Testis (tissue), 3 donors: Measurements from ENCODE around the gene RERE. TPM values are rescaled to one million over a fixed set of nuclear protein-coding genes. Genes with fewer than 3 reads are reported as not detected.

Experiments used
- DNase-seq: peaks from one replicate; pipeline ENCODE4 v3.0.0-alpha.2; 2019
- H3K27ac ChIP-seq, 2 donors: fragments of 200-600 bp; sonication (generic); one replicate each; pipeline ENCODE4 v1.5.1; 2019
- H3K27me3 ChIP-seq: fragments of 200-600 bp; sonication (generic); one replicate; pipeline ENCODE4 v1.5.1; 2019
- H3K36me3 ChIP-seq: fragments of 200-600 bp; sonication (generic); one replicate; pipeline ENCODE4 v1.5.1; 2017; ENCODE audit warnings: low read depth; ENCODE audit errors: missing control alignments
- H3K4me1 ChIP-seq: fragments of 200-600 bp; sonication (generic); one replicate; pipeline ENCODE4 v1.5.1; 2019
- H3K4me3 ChIP-seq, 2 donors: fragments of 200-600 bp; sonication (generic); one replicate each; pipeline ENCODE4 v1.5.1; 2017 to 2019
- H3K9me3 ChIP-seq: fragments of 200-600 bp; sonication (generic); one replicate; pipeline ENCODE4 v1.5.1; 2017
- CTCF ChIP-seq, 3 experiments: fragments of 450-650 bp in 2 of 3; fragments of 200-600 bp in 1 of 3; sonication (generic) in 1 of 3; IDR thresholded peaks; one replicate each; pipeline ENCODE4 v1.5.1; 2016 to 2019; ENCODE audit warnings: antibody characterized with exemption in 3 of 3, mild to moderate bottlenecking in 2 of 3, moderate library complexity in 1 of 3
- POLR2A ChIP-seq: fragments of 450-650 bp; IDR thresholded peaks from one replicate; pipeline ENCODE4 v1.6.1; 2017; ENCODE audit warnings: antibody characterized with exemption, mild to moderate bottlenecking, moderate library complexity
- WGBS, 2 donors: methylation state at CpG; one replicate each; pipeline ENCODE4 v1.1.5; 2018; 5-methylcytosine and 5-hydroxymethylcytosine counted together
- intact Hi-C: fragments of 100-400 bp; cut with DNase I; formaldehyde crosslinking; loops from one replicate; pipeline ENCODE4 v1.15.1; 2023; ENCODE audit warnings: low total_unique reads
- polyA plus RNA-seq: library from polyadenylated mRNA; stranded (reverse); fragments of 350-450 nt; fragmentation: Illumina TruSeq; extraction: RNeasy Lipid Tissue Mini Kit (QIAGEN cat#74804); gene quantifications from one replicate; pipeline ENCODE4 v1.2.3, GENCODE V29; 2014; ENCODE audit warnings: low read depth, low replicate concordance; ENCODE audit not compliant: insufficient read depth
- total RNA-seq, 2 donors: library from RNA; depleted of rRNA; stranded (reverse); fragments of >200 nt; gene quantifications; one replicate each; pipeline ENCODE4 v1.2.3, GENCODE V29; 2016

RERE gene
- total and polyA plus RNA-seq, 3 donors from 2014 or later = 90.8 to 229 (median 203) TPM

- Histone ChIP-seq H3K27ac (no peak overlapping the region), H3K4me1 (peaks cover 4% of the 10 kb centered on the region), H3K27me3 (no peaks in the 10 kb centered on the region), H3K36me3 (no peaks in the 10 kb centered on the region), H3K4me3 (no peak overlapping the region), H3K9me3 (no peaks in the 10 kb centered on the region)
- DNase-seq = peak; percentile 23
- WGBS, 2 donors = 50 to 77% methylated on average over 4 of the region's 4 CpGs
- TF ChIP-seq CTCF (IDR thresholded peaks at IDR 0.05) (no peak), POLR2A (no peak)
- intact Hi-C loops = no loop called here
Measured at GRCh38 chr1:8763888-8764287, 53.6 kb downstream of the RERE start.

GRCh38 chr1:8754993-8755392, 62.4 kb downstream of the RERE start:
- no peaks in the 10 kb centered on the region for H3K27me3 ChIP-seq
- no peak for DNase-seq
- TF ChIP-seq POLR2A (no peak), CTCF (IDR thresholded peaks at IDR 0.05) (no peak)
- intact Hi-C loops = no loop called here
- no peaks in the 10 kb centered on the region for H3K9me3 ChIP-seq
- 82 to 90% methylated on average over 2 of the region's 2 CpGs for WGBS, 2 donors
- H3K27ac ChIP-seq = no peak overlapping the region
- H3K4me3 ChIP-seq = no peak overlapping the region
- peaks cover 4% of the 10 kb centered on the region for H3K4me1 ChIP-seq
- H3K36me3 ChIP-seq = no peaks in the 10 kb centered on the region

GRCh38 chr1:8754247-8754650, 63.2 kb downstream of the RERE start:
- TF ChIP-seq POLR2A (no peak), CTCF (IDR thresholded peaks at IDR 0.05) (no peak)
- WGBS, 2 donors = 41 to 48% methylated on average over 1 of the region's 1 CpG
- Histone ChIP-seq H3K4me3 (no peak overlapping the region), H3K9me3 (no peaks in the 10 kb centered on the region), H3K27me3 (no peaks in the 10 kb centered on the region), H3K27ac (no peak overlapping the region), H3K36me3 (no peaks in the 10 kb centered on the region), H3K4me1 (peaks cover 4% of the 10 kb centered on the region)
- intact Hi-C loops = no loop called here
- DNase-seq = no peak

- peaks cover 4% of the 10 kb centered on the region for H3K4me1 ChIP-seq
- no peak for DNase-seq
- H3K9me3 ChIP-seq = no peaks in the 10 kb centered on the region
- intact Hi-C loops = no loop called here
- no peaks in the 10 kb centered on the region for H3K36me3 ChIP-seq
- no peak for TF ChIP-seq CTCF (IDR thresholded peaks at IDR 0.05)
- no peak for TF ChIP-seq POLR2A
- no peak overlapping the region for H3K27ac ChIP-seq
- H3K4me3 ChIP-seq = no peak overlapping the region
- no peaks in the 10 kb centered on the region for H3K27me3 ChIP-seq
Measured at GRCh38 chr1:8753736-8754135, 63.7 kb downstream of the RERE start.

GRCh38 chr1:8752921-8753713, 64.3 kb downstream of the RERE start:
- intact Hi-C loops = no loop called here
- H3K4me1 ChIP-seq = peaks cover 4% of the 10 kb centered on the region
- TF ChIP-seq POLR2A = no peak
- no peak for TF ChIP-seq CTCF (IDR thresholded peaks at IDR 0.05)
- no peaks in the 10 kb centered on the region for H3K9me3 ChIP-seq
- no peaks in the 10 kb centered on the region for H3K27me3 ChIP-seq
- H3K27ac ChIP-seq = no peak overlapping the region
- no peaks in the 10 kb centered on the region for H3K36me3 ChIP-seq
- no peak overlapping the region for H3K4me3 ChIP-seq
- 85% methylated on average over 6 of the region's 6 CpGs for WGBS, 2 donors
- DNase-seq = no peak
